CD4-positive, alpha-beta T cell treated with Interleukin-21 for 1 hour (primary cell): ENCODE measurements around the gene SLC22A15.
"Not testable (repeated sequence)": the region's sequence is repeated elsewhere in the genome, so short reads cannot be mapped to it uniquely, and the experiment has no call there.

ENCODE experiments used
- DNase-seq: peaks from one replicate; pipeline ENCODE4 v3.0.0-alpha.2; 2020

SLC22A15 gene

GRCh38 chr1:116044071-116044470 lies 67.8 kb downstream of the SLC22A15 start:
- no peak for DNase-seq

GRCh38 chr1:116046933-116047332 lies 70.6 kb downstream of the SLC22A15 start:
- not testable (repeated sequence) for DNase-seq

- DNase-seq: not testable (repeated sequence)
Measured at GRCh38 chr1:116051896-116052295, 75.6 kb downstream of the SLC22A15 start.

- no peak for DNase-seq
Measured at GRCh38 chr1:116062201-116062600, 85.9 kb downstream of the SLC22A15 start.

GRCh38 chr1:116064616-116065015 lies 88.3 kb downstream of the SLC22A15 start:
- no peak for DNase-seq

GRCh38 chr1:116066868-116067565 lies 90.7 kb downstream of the SLC22A15 start:
- no peak for DNase-seq

GRCh38 chr1:116067566-116067890 lies 91.2 kb downstream of the SLC22A15 start:
- DNase-seq: no peak

- DNase-seq: no peak
Measured at GRCh38 chr1:116075575-116075974, 99.3 kb downstream of the SLC22A15 start.

- no peak for DNase-seq
Measured at GRCh38 chr1:116075990-116076389, 99.7 kb downstream of the SLC22A15 start.

- DNase-seq: no peak
Measured at GRCh38 chr1:116076831-116077230, 100.5 kb downstream of the SLC22A15 start.

GRCh38 chr1:116078699-116079223 lies 102.4 kb downstream of the SLC22A15 start:
- DNase-seq: no peak

- DNase-seq: no peak
Measured at GRCh38 chr1:116087628-116088027, 111.3 kb downstream of the SLC22A15 start.

GRCh38 chr1:116089870-116090269 lies 113.6 kb downstream of the SLC22A15 start:
- DNase-seq: no peak

- DNase-seq: no peak
Measured at GRCh38 chr1:116091083-116091482, 114.8 kb downstream of the SLC22A15 start.

- DNase-seq: no peak
Measured at GRCh38 chr1:116092752-116093489, 116.6 kb downstream of the SLC22A15 start.

- no peak for DNase-seq
Measured at GRCh38 chr1:116095027-116095426, 118.7 kb downstream of the SLC22A15 start.

GRCh38 chr1:116096013-116096618 lies 119.8 kb downstream of the SLC22A15 start:
- DNase-seq: no peak

- DNase-seq: no peak
Measured at GRCh38 chr1:116097626-116098025, 121.3 kb downstream of the SLC22A15 start.

- DNase-seq: no peak
Measured at GRCh38 chr1:116099379-116099778, 123.1 kb downstream of the SLC22A15 start.

- DNase-seq: no peak
Measured at GRCh38 chr1:116099919-116100318, 123.6 kb downstream of the SLC22A15 start.

GRCh38 chr1:116104667-116105066 lies 128.4 kb downstream of the SLC22A15 start:
- no peak for DNase-seq

GRCh38 chr1:116105996-116106395 lies 129.7 kb downstream of the SLC22A15 start:
- no peak for DNase-seq

GRCh38 chr1:116106646-116107045 lies 130.3 kb downstream of the SLC22A15 start:
- DNase-seq: no peak

- no peak for DNase-seq
Measured at GRCh38 chr1:116107371-116107770, 131.1 kb downstream of the SLC22A15 start.
